Fibroblast of lung (primary cell): ENCODE data around the gene TGFBR2.

Experiments
- EZH2 ChIP-seq: IDR thresholded peaks from 2 replicates; pipeline ENCODE4 v1.5.1; 2012; ENCODE audit warnings: low read length, control low read depth, mild to moderate bottlenecking; ENCODE audit errors: missing control alignments
- TF ChIP-seq, protein P1 (sequence below), 2 donors: IDR thresholded peaks in 1 of 2; conservative IDR thresholded peaks in 1 of 2; 1 replicate in 1 of 2; 2 replicates in 1 of 2; pipeline ENCODE4 v1.5.1; 2011 to 2012; ENCODE audit warnings: low read length in 2 of 2, control low read depth in 1 of 2, inconsistent platforms in 1 of 2, low read depth in 1 of 2, mild to moderate bottlenecking in 1 of 2

DNA sequence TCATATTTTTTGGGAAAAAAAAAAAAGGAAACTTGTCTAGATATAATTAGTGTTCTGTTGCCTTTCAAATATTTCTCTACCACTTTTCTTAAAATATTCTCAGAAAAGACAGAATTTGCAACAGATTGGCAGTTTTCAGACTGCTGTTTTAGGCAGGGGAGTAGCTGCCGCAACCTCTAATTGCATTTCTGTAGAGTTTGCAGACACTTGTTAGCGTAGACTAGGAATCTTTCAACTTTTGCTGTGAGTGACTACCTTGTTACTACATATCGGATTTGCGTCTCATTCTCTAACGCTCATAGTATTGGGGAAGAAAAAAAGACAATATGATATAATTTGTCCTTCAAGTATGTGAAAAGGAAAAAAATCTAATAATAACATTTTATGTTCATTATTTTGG lies 10.7 kb downstream of the TGFBR2 start:
- TF ChIP-seq, protein P1, sequence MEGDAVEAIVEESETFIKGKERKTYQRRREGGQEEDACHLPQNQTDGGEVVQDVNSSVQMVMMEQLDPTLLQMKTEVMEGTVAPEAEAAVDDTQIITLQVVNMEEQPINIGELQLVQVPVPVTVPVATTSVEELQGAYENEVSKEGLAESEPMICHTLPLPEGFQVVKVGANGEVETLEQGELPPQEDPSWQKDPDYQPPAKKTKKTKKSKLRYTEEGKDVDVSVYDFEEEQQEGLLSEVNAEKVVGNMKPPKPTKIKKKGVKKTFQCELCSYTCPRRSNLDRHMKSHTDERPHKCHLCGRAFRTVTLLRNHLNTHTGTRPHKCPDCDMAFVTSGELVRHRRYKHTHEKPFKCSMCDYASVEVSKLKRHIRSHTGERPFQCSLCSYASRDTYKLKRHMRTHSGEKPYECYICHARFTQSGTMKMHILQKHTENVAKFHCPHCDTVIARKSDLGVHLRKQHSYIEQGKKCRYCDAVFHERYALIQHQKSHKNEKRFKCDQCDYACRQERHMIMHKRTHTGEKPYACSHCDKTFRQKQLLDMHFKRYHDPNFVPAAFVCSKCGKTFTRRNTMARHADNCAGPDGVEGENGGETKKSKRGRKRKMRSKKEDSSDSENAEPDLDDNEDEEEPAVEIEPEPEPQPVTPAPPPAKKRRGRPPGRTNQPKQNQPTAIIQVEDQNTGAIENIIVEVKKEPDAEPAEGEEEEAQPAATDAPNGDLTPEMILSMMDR (conservative IDR thresholded peaks at IDR 0.05 in 1 of 2, IDR thresholded peaks at IDR 0.05 in 1 of 2; ENCODE audit: low read depth in 1 of 2, low read length in 2 of 2): no peak
- TF ChIP-seq EZH2: no peak
